ENCODE measurements around the gene ATG9A.

ATG9A gene

DNA sequence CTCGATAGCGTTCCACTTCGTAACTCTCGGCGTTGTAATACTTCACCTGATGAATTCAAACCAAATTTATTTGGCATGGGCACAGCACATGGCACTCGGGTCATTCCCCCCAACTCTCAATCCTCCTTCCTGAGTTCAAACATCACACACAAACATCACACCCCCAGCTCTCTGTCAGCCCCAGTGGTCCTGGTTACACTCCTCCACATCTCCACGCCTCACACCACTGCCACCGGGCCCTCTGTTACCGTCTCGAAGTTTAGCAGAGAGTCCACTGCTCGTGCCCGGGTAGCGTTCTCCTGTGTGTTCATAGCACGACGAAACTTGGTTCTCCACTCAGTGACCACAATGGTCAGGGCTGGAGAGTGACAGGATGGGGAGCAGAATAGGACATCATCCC, 15.3 kb downstream of the ATG9A start:
- Histone ChIP-seq H3K9ac (peak overlapping the region in 4 of 11 experiments; percentile 2 to 37 (median 20); a peak in 4 of 22 replicates), H3K27ac (no peak overlapping the region; a peak in 1 of 22 replicates), H3K4me2 (no peak overlapping the region), H3K4me3 (no peak overlapping the region), H3K36me3 (peaks cover 20 to 73% (median 52%) of the 10 kb centered on the region in 11 experiments; a peak in 21 of 22 replicates), H3K27me3 (no peaks in the 10 kb centered on the region), H3K9me3 (replicated peaks in 1 of 11) (no peaks in the 10 kb centered on the region), H4K20me1 (peaks cover 0 to 36% (median 5%) of the 10 kb centered on the region in 11 experiments; a peak in 13 of 22 replicates), H3K4me1 (peaks cover 47 to 61% (median 51%) of the 10 kb centered on the region in 10 experiments)
- TF ChIP-seq Cebpa-rat (IDR thresholded peaks at IDR 0.05) = no peak

- peak overlapping the region in 1 of 11 experiments; percentile 1; a peak in 1 of 22 replicates for H3K27ac ChIP-seq
- peak overlapping the region in 4 of 11 experiments; percentile 2 to 37 (median 15); a peak in 2 of 22 replicates for H3K9ac ChIP-seq
- H3K4me2 ChIP-seq = no peak overlapping the region
- H3K27me3 ChIP-seq = no peaks in the 10 kb centered on the region
- peaks cover 47 to 61% (median 53%) of the 10 kb centered on the region in 10 experiments for H3K4me1 ChIP-seq
- peaks cover 26 to 78% (median 57%) of the 10 kb centered on the region in 11 experiments for H3K36me3 ChIP-seq
- no peaks in the 10 kb centered on the region for H3K9me3 ChIP-seq (replicated peaks in 1 of 11)
- H4K20me1 ChIP-seq = peaks cover 0 to 42% (median 5%) of the 10 kb centered on the region in 11 experiments; a peak in 8 of 22 replicates
- no peak for TF ChIP-seq Cebpa-rat (IDR thresholded peaks at IDR 0.05)
- H3K4me3 ChIP-seq = no peak overlapping the region
Observed at GRCh38 chr2:219213486-219214071, 15.9 kb downstream of the ATG9A start.

GRCh38 chr2:219213026-219213415, 16.4 kb downstream of the ATG9A start:
- no peak overlapping the region for H3K9ac ChIP-seq
- no peak for TF ChIP-seq Cebpa-rat (IDR thresholded peaks at IDR 0.05)
- H3K9me3 ChIP-seq (replicated peaks in 1 of 11) = no peaks in the 10 kb centered on the region
- no peak overlapping the region for H3K4me2 ChIP-seq
- peaks cover 47 to 61% (median 53%) of the 10 kb centered on the region in 10 experiments for H3K4me1 ChIP-seq
- peak overlapping the region in 2 of 11 experiments; percentile 1 to 4; a peak in 1 of 22 replicates for H3K27ac ChIP-seq
- no peak overlapping the region for H3K4me3 ChIP-seq
- peaks cover 0 to 47% (median 1%) of the 10 kb centered on the region in 11 experiments; a peak in 10 of 22 replicates for H4K20me1 ChIP-seq
- H3K36me3 ChIP-seq = peaks cover 31 to 84% (median 62%) of the 10 kb centered on the region in 11 experiments
- H3K27me3 ChIP-seq = no peaks in the 10 kb centered on the region

- H3K36me3 ChIP-seq = peaks cover 31 to 80% (median 63%) of the 10 kb centered on the region in 11 experiments
- H3K9me3 ChIP-seq (replicated peaks in 1 of 11) = no peaks in the 10 kb centered on the region
- no peaks in the 10 kb centered on the region for H3K27me3 ChIP-seq
- H4K20me1 ChIP-seq = peaks cover 0 to 49% (median 6%) of the 10 kb centered on the region in 11 experiments; a peak in 11 of 22 replicates
- H3K4me2 ChIP-seq = 0 out of 22 replicates have a peak overlapping the region, but pooled peaks of 2 of the 11 experiments have one; percentile 16 to 35
- H3K4me3 ChIP-seq = no peak overlapping the region
- no peak for TF ChIP-seq Cebpa-rat (IDR thresholded peaks at IDR 0.05)
- H3K4me1 ChIP-seq = peaks cover 38 to 54% (median 46%) of the 10 kb centered on the region in 10 experiments
- no peak overlapping the region; a peak in 1 of 22 replicates for H3K27ac ChIP-seq
- peak overlapping the region in 5 of 11 experiments; percentile 4 to 84 (median 48); a peak in 4 of 22 replicates for H3K9ac ChIP-seq
Observed at GRCh38 chr2:219210886-219211362, 18.5 kb downstream of the ATG9A start.

- H4K20me1 ChIP-seq = peaks cover 0 to 46% (median 6%) of the 10 kb centered on the region in 11 experiments; a peak in 11 of 22 replicates
Observed at GRCh38 chr2:219210196-219210885, 19.1 kb downstream of the ATG9A start.

GRCh38 chr2:219209236-219210195, 19.9 kb downstream of the ATG9A start:
- H3K4me1 ChIP-seq = peaks cover 40 to 51% (median 45%) of the 10 kb centered on the region in 10 experiments
- peak overlapping the region; percentile 2 to 84 (median 48); a peak in 19 of 22 replicates for H3K9ac ChIP-seq
- H3K4me3 ChIP-seq = no peak overlapping the region
- no peak for TF ChIP-seq Cebpa-rat (IDR thresholded peaks at IDR 0.05)
- no peaks in the 10 kb centered on the region for H3K27me3 ChIP-seq
- H3K4me2 ChIP-seq = peak overlapping the region; percentile 22 to 97 (median 48)
- peaks cover 0 to 2% (median 0%) of the 10 kb centered on the region in 11 experiments; a peak in 2 of 22 replicates for H3K9me3 ChIP-seq (replicated peaks in 1 of 11)
- H3K27ac ChIP-seq = peak overlapping the region in 8 of 11 experiments; percentile 32 to 63 (median 51); a peak in 16 of 22 replicates
- H4K20me1 ChIP-seq = peaks cover 0 to 41% (median 6%) of the 10 kb centered on the region in 11 experiments; a peak in 11 of 22 replicates
- peaks cover 27 to 66% (median 58%) of the 10 kb centered on the region in 11 experiments for H3K36me3 ChIP-seq

More at GRCh38 chr2:219210196-219210885, 19.1 kb downstream of the ATG9A start:
- H3K4me1 ChIP-seq = peaks cover 40 to 51% (median 45%) of the 10 kb centered on the region in 10 experiments
- H3K9ac ChIP-seq = peak overlapping the region in 10 of 11 experiments; percentile 20 to 84 (median 50); a peak in 16 of 22 replicates
- peak overlapping the region; percentile 22 to 97 (median 48) for H3K4me2 ChIP-seq
- no peaks in the 10 kb centered on the region for H3K27me3 ChIP-seq
- no peak overlapping the region for H3K4me3 ChIP-seq
- no peak for TF ChIP-seq Cebpa-rat (IDR thresholded peaks at IDR 0.05)
- peak overlapping the region in 8 of 11 experiments; percentile 32 to 63 (median 51); a peak in 15 of 22 replicates for H3K27ac ChIP-seq
- H3K36me3 ChIP-seq = peaks cover 31 to 74% (median 63%) of the 10 kb centered on the region in 11 experiments
- no peaks in the 10 kb centered on the region for H3K9me3 ChIP-seq (replicated peaks in 1 of 11)

DNA sequence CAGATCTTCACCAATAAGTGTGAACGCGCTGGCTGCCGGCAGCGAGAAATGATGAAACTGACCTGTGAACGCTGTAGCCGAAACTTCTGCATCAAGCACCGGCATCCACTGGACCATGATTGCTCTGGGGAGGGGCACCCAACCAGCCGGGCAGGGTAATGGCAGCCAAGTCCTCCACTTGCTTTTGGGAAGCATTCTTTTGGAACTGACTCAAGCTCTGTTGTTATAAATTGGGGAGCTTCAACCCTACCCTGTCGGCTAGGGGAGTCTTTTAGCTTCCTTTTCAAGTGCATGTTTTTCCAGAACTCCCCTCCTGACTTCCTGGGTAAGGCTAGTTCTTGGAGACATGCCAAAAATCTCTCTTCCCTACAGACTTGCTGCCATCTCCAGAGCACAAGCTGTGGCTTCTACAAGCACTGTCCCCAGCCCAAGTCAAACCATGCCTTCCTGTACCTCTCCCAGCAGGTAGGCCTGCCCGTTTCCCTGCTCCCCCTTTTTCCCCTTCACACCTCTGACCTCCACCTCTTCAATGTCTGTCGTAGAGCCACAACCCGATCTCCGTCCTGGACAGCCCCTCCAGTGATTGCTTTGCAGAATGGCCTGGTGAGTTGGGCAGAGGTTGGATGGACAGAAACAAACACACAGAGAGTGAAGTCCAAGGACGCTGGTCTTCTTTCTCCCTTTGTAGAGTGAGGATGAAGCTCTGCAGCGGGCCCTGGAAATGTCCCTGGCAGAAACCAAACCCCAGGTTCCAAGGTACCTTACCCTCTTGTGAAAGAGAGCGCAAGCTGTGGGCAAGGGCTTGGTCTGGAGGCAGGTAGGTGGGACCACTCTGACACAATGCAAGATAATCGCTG, 21.3 kb downstream of the ATG9A start:
- Histone ChIP-seq H3K9ac (peak overlapping the region; percentile 74 to 84 (median 77); a peak in 19 of 22 replicates), H3K9me3 (replicated peaks in 1 of 11) (peaks cover 0 to 5% (median 0%) of the 10 kb centered on the region in 11 experiments; a peak in 2 of 22 replicates), H3K4me2 (peak overlapping the region; percentile 86 to 97 (median 95)), H3K4me3 (peak overlapping the region in 6 of 10 experiments; percentile 59 to 74 (median 64); a peak in 8 of 20 replicates), H3K27me3 (no peaks in the 10 kb centered on the region), H3K4me1 (peaks cover 40 to 51% (median 45%) of the 10 kb centered on the region in 10 experiments), H4K20me1 (peaks cover 0 to 28% (median 6%) of the 10 kb centered on the region in 11 experiments; a peak in 10 of 22 replicates), H3K36me3 (peaks cover 26 to 52% (median 44%) of the 10 kb centered on the region in 11 experiments), H3K27ac (peak overlapping the region in 4 of 11 experiments; percentile 43 to 80 (median 62); a peak in 2 of 22 replicates)
- no peak for TF ChIP-seq Cebpa-rat (IDR thresholded peaks at IDR 0.05)
